H1 (cell line): ENCODE measurements around the gene SRSF1. TPM values are rescaled to one million over a fixed set of nuclear protein-coding genes. Genes with fewer than 3 reads are reported as not detected.

Source experiments
- CTCF ChIA-PET: fragments of 300-600 bp; sonication (Branson Sonifier 250); formaldehyde crosslinking; loops from one replicate; lab custom pipeline; 2021; ENCODE audit not compliant: partially characterized antibody; lab: Charles Lee
- POLR2A ChIA-PET: fragments of 300-600 bp; sonication (Branson Sonifier 250); formaldehyde crosslinking; loops from one replicate; lab custom pipeline; 2021; ENCODE audit warnings: inconsistent platforms; ENCODE audit not compliant: partially characterized antibody; lab: Charles Lee
- DNase-seq, 2 experiments: peaks; one replicate each; pipeline versions ENCODE4 v3.0.0 to v3.0.0-alpha.2; 2010 to 2022; ENCODE audit warnings: low spot score in 2 of 2, low read depth in 1 of 2, mixed read lengths in 1 of 2
- FAIRE-seq: peaks from 2 replicates; lab custom pipeline; 2011; peaks lifted over from hg19 to GRCh38; lab: Jason Lieb, UNC
- H2AFZ ChIP-seq: 2 replicates; pipeline ENCODE4 v1.8.1; 2012; ENCODE audit warnings: low read length, inconsistent platforms
- H2AK5ac ChIP-seq: 2 replicates; pipeline ENCODE4 v1.6.1; 2013; ENCODE audit warnings: low read depth, low read length
- H2BK120ac ChIP-seq: replicated peaks from 2 replicates; pipeline ENCODE3; 2013; ENCODE audit warnings: low read depth, low read length, inconsistent platforms
- H2BK12ac ChIP-seq: 2 replicates; pipeline ENCODE4 v1.6.1; 2013; ENCODE audit warnings: low read depth, low read length
- H2BK15ac ChIP-seq: 2 replicates; pipeline ENCODE4 v1.6.1; 2013; ENCODE audit warnings: low read length
- H2BK20ac ChIP-seq: 2 replicates; pipeline ENCODE4 v1.6.1; 2013; ENCODE audit warnings: low read length
- H2BK5ac ChIP-seq: 2 replicates; pipeline ENCODE4 v1.6.1; 2013; ENCODE audit warnings: low read depth, low read length
- H3K14ac ChIP-seq: 2 replicates; pipeline ENCODE4 v1.6.1; 2013; ENCODE audit warnings: inconsistent platforms; ENCODE audit not compliant: insufficient read length
- H3K18ac ChIP-seq: 2 replicates; pipeline ENCODE4 v1.6.1; 2013; ENCODE audit warnings: low read length; ENCODE audit errors: extremely low read depth
- H3K23ac ChIP-seq: 2 replicates; pipeline ENCODE4 v1.6.1; 2013; ENCODE audit warnings: inconsistent platforms; ENCODE audit not compliant: insufficient read length
- H3K23me2 ChIP-seq: 2 replicates; pipeline ENCODE4 v1.6.1; 2013; ENCODE audit warnings: low read depth, low read length
- H3K27ac ChIP-seq: 2 replicates; pipeline ENCODE4 v1.6.1; 2011; ENCODE audit warnings: low read depth, low read length, inconsistent platforms
- H3K27me3 ChIP-seq, 4 experiments: replicated peaks in 1 of 4; 1 replicate in 1 of 4; 2 replicates in 3 of 4; pipeline versions ENCODE4 v1.6.1 to v1.8.1; 2011 to 2013; ENCODE audit warnings: low read length in 3 of 4, mild to moderate bottlenecking in 3 of 4, inconsistent platforms in 2 of 4, mixed read lengths in 2 of 4, moderate library complexity in 1 of 4; ENCODE audit not compliant: control insufficient read depth in 3 of 4, insufficient read depth in 3 of 4; ENCODE audit errors: extremely low read depth in 1 of 4
- H3K36me3 ChIP-seq, 4 experiments: 2 replicates each; pipeline versions ENCODE4 v1.6.1 to v1.8.1; 2011 to 2013; ENCODE audit warnings: mild to moderate bottlenecking in 4 of 4, low read length in 3 of 4, moderate library complexity in 2 of 4, control low read depth in 1 of 4, inconsistent platforms in 1 of 4; ENCODE audit not compliant: insufficient read depth in 4 of 4, control insufficient read depth in 2 of 4
- H3K4ac ChIP-seq: replicated peaks from 2 replicates; pipeline ENCODE3; 2013; ENCODE audit warnings: low read length, low read depth, mixed read lengths, inconsistent platforms; ENCODE audit not compliant: insufficient read length
- H3K4me1 ChIP-seq, 4 experiments: replicated peaks in 1 of 4; 1 replicate in 1 of 4; 2 replicates in 3 of 4; pipeline versions ENCODE4 v1.6.1 to v1.8.1; 2011 to 2013; ENCODE audit warnings: low read length in 3 of 4, inconsistent platforms in 2 of 4, mixed read lengths in 1 of 4; ENCODE audit not compliant: insufficient read depth in 4 of 4, control insufficient read depth in 3 of 4
- H3K4me2 ChIP-seq, 2 experiments: 2 replicates each; pipeline versions ENCODE4 v1.6.1 to v1.8.1; 2011 to 2013; ENCODE audit warnings: low read depth in 2 of 2, low read length in 2 of 2, control low read depth in 1 of 2, inconsistent platforms in 1 of 2, mild to moderate bottlenecking in 1 of 2; ENCODE audit not compliant: insufficient read depth in 1 of 2
- H3K4me3 ChIP-seq, 4 experiments: fragments of 200-600, 300-600 bp in 1 of 4; sonication (generic), shearing (Covaris generic), sonication (Bioruptor Twin) in 1 of 4; 2 replicates each; pipeline versions ENCODE4 v1.5.1 to v1.8.1; 2011 to 2016; ENCODE audit warnings: low read length in 4 of 4, low read depth in 3 of 4, control low read depth in 2 of 4, inconsistent platforms in 2 of 4, mild to moderate bottlenecking in 2 of 4, mixed read lengths in 1 of 4, moderate library complexity in 1 of 4; ENCODE audit not compliant: insufficient read depth in 2 of 4; ENCODE audit errors: extremely low read depth in 1 of 4
- H3K56ac ChIP-seq: replicated peaks from 2 replicates; pipeline ENCODE3; 2013; ENCODE audit warnings: low read depth, mild to moderate bottlenecking, mixed read lengths, low read length, inconsistent platforms; ENCODE audit not compliant: insufficient read length
- H3K79me1 ChIP-seq: 2 replicates; pipeline ENCODE4 v1.6.1; 2013; ENCODE audit warnings: low read depth, low read length, control low read depth
- H3K79me2 ChIP-seq, 2 experiments: 2 replicates each; pipeline versions ENCODE4 v1.6.1 to v1.8.1; 2012 to 2013; ENCODE audit warnings: low read length in 2 of 2, mild to moderate bottlenecking in 2 of 2, inconsistent platforms in 1 of 2; ENCODE audit not compliant: insufficient read depth in 2 of 2, control insufficient read depth in 1 of 2
- H3K9ac ChIP-seq, 4 experiments: replicated peaks in 1 of 4; 1 replicate in 1 of 4; 2 replicates in 3 of 4; pipeline versions ENCODE4 v1.6.1 to v1.8.1; 2011 to 2013; ENCODE audit warnings: low read depth in 3 of 4, low read length in 3 of 4, control low read depth in 2 of 4, mild to moderate bottlenecking in 2 of 4, moderate library complexity in 2 of 4, inconsistent platforms in 1 of 4; ENCODE audit errors: extremely low read depth in 1 of 4
- H3K9me3 ChIP-seq, 2 experiments: 2 replicates each; pipeline versions ENCODE4 v1.6.1 to v1.8.1; 2012 to 2013; ENCODE audit warnings: mild to moderate bottlenecking in 2 of 2, moderate library complexity in 2 of 2, control low read depth in 1 of 2, inconsistent platforms in 1 of 2, low read depth in 1 of 2, low read length in 1 of 2, mixed read lengths in 1 of 2; ENCODE audit not compliant: insufficient read depth in 2 of 2
- H4K20me1 ChIP-seq, 2 experiments: replicated peaks in 1 of 2; 2 replicates each; pipeline versions ENCODE3 to v1.8.1; 2011 to 2013; ENCODE audit warnings: inconsistent platforms in 2 of 2, low read length in 2 of 2, mild to moderate bottlenecking in 1 of 2; ENCODE audit not compliant: insufficient read depth in 2 of 2, control insufficient read depth in 1 of 2
- H4K5ac ChIP-seq: 2 replicates; pipeline ENCODE4 v1.6.1; 2013; ENCODE audit warnings: low read length, low read depth, mixed read lengths, inconsistent platforms; ENCODE audit not compliant: insufficient read length
- H4K8ac ChIP-seq: 2 replicates; pipeline ENCODE4 v1.8.0; 2013; ENCODE audit warnings: mild to moderate bottlenecking, moderate library complexity, low read length, inconsistent platforms; ENCODE audit not compliant: insufficient read depth; ENCODE audit errors: extremely low read depth
- H4K91ac ChIP-seq: replicated peaks from 2 replicates; pipeline ENCODE3; 2013; ENCODE audit warnings: low read length, mixed read lengths, inconsistent platforms; ENCODE audit not compliant: insufficient read length
- NRF1 ChIP-seq: IDR thresholded peaks from 2 replicates; pipeline ENCODE4 v1.6.1; 2011; ENCODE audit warnings: mild to moderate bottlenecking, low read depth, low read length, improper control_type of control experiment
- POLR2A ChIP-seq, 2 experiments: IDR thresholded peaks; 1 replicate in 1 of 2; 2 replicates in 1 of 2; pipeline ENCODE4 v1.6.1; 2011; ENCODE audit warnings: low read depth in 2 of 2, low read length in 2 of 2, mild to moderate bottlenecking in 2 of 2; ENCODE audit errors: control extremely low read depth in 1 of 2
- POLR2AphosphoS5 ChIP-seq: IDR thresholded peaks from 2 replicates; pipeline ENCODE4 v1.6.1; 2011; ENCODE audit warnings: low read depth, low read length
- RAD21 ChIP-seq, 2 experiments: IDR thresholded peaks in 1 of 2; conservative IDR thresholded peaks in 1 of 2; 2 replicates each; pipeline ENCODE4 v1.6.1; 2011; ENCODE audit warnings: low read depth in 2 of 2, low read length in 2 of 2, improper control_type of control experiment in 1 of 2, inconsistent platforms in 1 of 2, mild to moderate bottlenecking in 1 of 2, moderate library complexity in 1 of 2
- SP1 ChIP-seq: IDR thresholded peaks from 2 replicates; pipeline ENCODE4 v1.6.1; 2011; ENCODE audit warnings: low read depth, low read length
- YY1 ChIP-seq: IDR thresholded peaks from 2 replicates; pipeline ENCODE4 v1.6.1; 2011; ENCODE audit warnings: low read depth, mild to moderate bottlenecking, low read length
- WGBS, 2 experiments: shearing (Covaris generic) in 1 of 2; methylation state at CpG; one replicate each; pipeline versions ENCODE4 v1.1.6 to v1.1.7; 2013 to 2015; ENCODE audit warnings: low lambda C conversion rate in 2 of 2, mixed read lengths in 2 of 2, inconsistent platforms in 1 of 2, low coverage in 1 of 2, missing lambda C conversion rate in 1 of 2; ENCODE audit not compliant: insufficient replicate concordance in 2 of 2, insufficient coverage in 1 of 2, insufficient read length in 1 of 2; ENCODE audit errors: extremely low coverage in 1 of 2, missing lambda C conversion rate in 1 of 2; 5-methylcytosine and 5-hydroxymethylcytosine counted together
- polyA plus RNA-seq, 7 experiments: library from polyadenylated mRNA; depleted of rRNA in 3 of 7; stranded (reverse) in 5 of 7; unstranded in 2 of 7; fragments of >200 nt in 5 of 7; fragments of 200-250 nt in 2 of 7; gene quantifications; 1 replicate in 5 of 7; 2 replicates in 1 of 7; 4 replicates in 1 of 7; pipeline versions ENCODE4 v1.2.1 to v1.2.3, GENCODE V29; 2011 to 2013; ENCODE audit warnings: missing spikeins in 2 of 7, mixed read lengths in 2 of 7
- total RNA-seq: library from RNA; stranded (reverse); fragmentation: NEBNext Ultra II Directional; extraction: Animal tissue kit (Norgen Biotek cat#: 25700); gene quantifications from 2 replicates; pipeline ENCODE4 v1.2.1, GENCODE V29; 2021

Gene SRSF1
- total and polyA plus RNA-seq, 2 of the 8 experiments (the other 6 are each of a cell fraction or from before 2014, with no cell fraction given) = 149 to 429 TPM

DNA sequence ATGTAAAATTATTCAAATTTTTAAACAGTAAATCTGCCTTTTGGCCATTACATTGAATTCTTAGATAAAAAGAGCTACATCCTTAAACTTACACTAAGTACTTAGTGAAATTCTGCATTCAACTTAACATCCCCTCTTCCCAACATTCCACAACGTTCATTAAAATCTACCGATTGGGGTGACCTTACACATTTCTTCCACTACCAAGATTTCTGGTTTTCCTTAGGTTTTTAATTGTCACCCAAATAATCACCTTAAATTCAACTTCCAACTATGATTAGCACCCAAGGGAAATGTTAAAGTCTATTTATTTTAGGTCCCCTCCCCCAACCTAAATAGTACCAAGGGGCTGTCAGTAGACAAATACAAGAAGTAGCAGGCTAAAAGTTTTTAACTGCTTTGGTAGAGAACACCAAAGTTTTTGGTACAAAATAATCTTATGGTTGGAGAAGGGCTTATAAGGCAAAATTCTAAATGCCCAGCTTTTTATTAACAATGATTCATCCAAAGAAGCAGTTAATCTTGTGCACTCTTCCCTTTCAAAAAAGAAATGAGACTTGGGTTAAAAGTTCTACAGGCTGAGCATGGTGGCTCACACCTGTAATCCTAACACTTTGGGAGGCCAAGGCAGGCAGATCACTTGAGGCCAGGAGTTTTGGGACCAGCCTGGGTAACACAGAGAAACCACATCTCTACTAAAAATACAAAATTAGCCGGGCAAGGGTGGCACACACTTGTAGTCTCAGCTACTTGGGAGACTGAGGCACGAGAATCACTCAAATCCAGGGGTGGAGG lies 4.7 kb downstream of the SRSF1 start:
- WGBS, 2 experiments = 86 to 100% methylated on average over 1 to 4 of the region's 4 CpGs
- FAIRE-seq = no peak

More for the DNA sequence above, 4.7 kb downstream of the SRSF1 start:
- H3K56ac ChIP-seq = no peak overlapping the region
- H3K36me3 ChIP-seq = peaks cover 13 to 72% (median 46%) of the 10 kb centered on the region in 4 experiments
- H3K14ac ChIP-seq = no peak overlapping the region
- H3K4me2 ChIP-seq = 0 out of 4 replicates have a peak overlapping the region, but pooled peaks of 1 of the 2 experiments have one; percentile 4
- no peak overlapping the region for H4K5ac ChIP-seq
- H3K27me3 ChIP-seq = no peaks in the 10 kb centered on the region
- ChIA-PET CTCF (interaction anchor here (0.7 to 15.0 kb wide), 11 partner anchors 9 to 168 kb away, joined by 3 to 384 read pairs (median 3); partner anchors contain the start of gene MRPS23), POLR2A (interaction anchor here (0.6 to 28.0 kb wide), 14 partner anchors 8 to 140 kb away, joined by 3 to 672 read pairs (median 3); partner anchors contain the start of genes DYNLL2, MRPS23 and VEZF1)
- H3K9ac ChIP-seq = no peak overlapping the region
- H4K20me1 ChIP-seq = peaks cover 11 to 15% of the 10 kb centered on the region in 2 experiments
- no peak overlapping the region for H2BK12ac ChIP-seq
- DNase-seq = no peak
- H2BK5ac ChIP-seq = no peak overlapping the region
- peaks cover 6% of the 10 kb centered on the region for H3K23me2 ChIP-seq
- no peak overlapping the region for H2BK20ac ChIP-seq
- H3K9me3 ChIP-seq = no peaks in the 10 kb centered on the region
- no peak overlapping the region for H3K23ac ChIP-seq
- H2BK120ac ChIP-seq = no peak overlapping the region
- H3K79me2 ChIP-seq = peaks cover 11 to 55% of the 10 kb centered on the region in 2 experiments
- H3K4me1 ChIP-seq = peaks cover 0 to 11% (median 4%) of the 10 kb centered on the region in 4 experiments; a peak in 4 of 7 replicates
- H3K27ac ChIP-seq = no peak overlapping the region
- no peak overlapping the region for H2BK15ac ChIP-seq
- no peak overlapping the region for H4K91ac ChIP-seq
- H3K4ac ChIP-seq = no peak overlapping the region
- H2AK5ac ChIP-seq = no peak overlapping the region
- H3K4me3 ChIP-seq = no peak overlapping the region
- peak; percentile 10; the same call in 1 of the 2 replicates for TF ChIP-seq NRF1
- no peak for TF ChIP-seq SP1
- TF ChIP-seq YY1 = no peak
- TF ChIP-seq RAD21 (IDR thresholded peaks at IDR 0.05 in 1 of 2, conservative IDR thresholded peaks at IDR 0.05 in 1 of 2; ENCODE audit: low read depth in 2 of 2, low read length in 2 of 2) = no peak
- peak in 1 of 2 experiments; percentile 42 for TF ChIP-seq POLR2A (IDR thresholded peaks at IDR 0.05; ENCODE audit: control extremely low read depth in 1 of 2, low read depth in 2 of 2, low read length in 2 of 2)
- TF ChIP-seq POLR2AphosphoS5 = peak; percentile 63; the same call in 1 of the 2 replicates
- no peak overlapping the region for H4K8ac ChIP-seq
- H3K79me1 ChIP-seq = no peaks in the 10 kb centered on the region; the same call in 1 of the 2 replicates
- no peak overlapping the region for H2AFZ ChIP-seq
- H3K18ac ChIP-seq = no peak overlapping the region
